KG1 (cell line): ENCODE measurements around the gene GRIA3.
"Not testable (repeated sequence)": the region's sequence is repeated elsewhere in the genome, so short reads cannot be mapped to it uniquely, and the experiment has no call there.

Experiments
- DNase-seq: peaks from one replicate; lab custom pipeline; 2025; lab: John Stamatoyannopoulos, UW

Gene GRIA3

GRCh38 chrX:123350226-123350625, 166.1 kb downstream of the GRIA3 start:
- DNase-seq = no peak

- no peak for DNase-seq
Observed at GRCh38 chrX:123357941-123358340, 173.9 kb downstream of the GRIA3 start.

GRCh38 chrX:123358457-123358856, 174.4 kb downstream of the GRIA3 start:
- no peak for DNase-seq

GRCh38 chrX:123361371-123361770, 177.3 kb downstream of the GRIA3 start:
- no peak for DNase-seq

GRCh38 chrX:123386196-123386595, 202.1 kb downstream of the GRIA3 start:
- DNase-seq = not testable (repeated sequence)

GRCh38 chrX:123392921-123393320, 208.8 kb downstream of the GRIA3 start:
- no peak for DNase-seq

GRCh38 chrX:123399709-123400108, 215.6 kb downstream of the GRIA3 start:
- DNase-seq = no peak

GRCh38 chrX:123405231-123405630, 221.2 kb downstream of the GRIA3 start:
- no peak for DNase-seq

- DNase-seq = no peak
Observed at GRCh38 chrX:123408821-123409737, 225.0 kb downstream of the GRIA3 start.

GRCh38 chrX:123422875-123423274, 238.8 kb downstream of the GRIA3 start:
- DNase-seq = no peak

GRCh38 chrX:123424546-123424945, 240.5 kb downstream of the GRIA3 start:
- DNase-seq = no peak

- DNase-seq = no peak
Observed at GRCh38 chrX:123425471-123425870, 241.4 kb downstream of the GRIA3 start.

- no peak for DNase-seq
Observed at GRCh38 chrX:123425904-123426303, 241.8 kb downstream of the GRIA3 start.

GRCh38 chrX:123432361-123433150, 248.5 kb downstream of the GRIA3 start:
- DNase-seq = no peak

- no peak for DNase-seq
Observed at GRCh38 chrX:123436512-123437136, 252.5 kb downstream of the GRIA3 start.

GRCh38 chrX:123439926-123440325, 255.8 kb downstream of the GRIA3 start:
- not testable (repeated sequence) for DNase-seq

- no peak for DNase-seq
Observed at GRCh38 chrX:123442764-123443163, 258.7 kb downstream of the GRIA3 start.

GRCh38 chrX:123447506-123447905, 263.4 kb downstream of the GRIA3 start:
- DNase-seq = no peak

GRCh38 chrX:123449335-123449734, 265.3 kb downstream of the GRIA3 start:
- no peak for DNase-seq

- DNase-seq = no peak
Observed at GRCh38 chrX:123450222-123450621, 266.1 kb downstream of the GRIA3 start.

GRCh38 chrX:123454712-123455431, 270.8 kb downstream of the GRIA3 start:
- DNase-seq = no peak

- no peak for DNase-seq
Observed at GRCh38 chrX:123455693-123456092, 271.6 kb downstream of the GRIA3 start.
